Endodermal cell (in vitro differentiated cells): Measurements from ENCODE around the gene GPATCH8. TPM values are rescaled to one million over a fixed set of nuclear protein-coding genes. Genes with fewer than 3 reads are reported as not detected.
"Not testable (repeated sequence)": the region's sequence is repeated elsewhere in the genome, so short reads cannot be mapped to it uniquely, and the experiment has no call there.

Experiments used
- DNase-seq: peaks from one replicate; pipeline ENCODE4 v3.0.0-alpha.2; 2017
- H3K27ac ChIP-seq: 2 replicates; pipeline ENCODE4 v1.5.1; 2013; ENCODE audit warnings: mild to moderate bottlenecking, low read depth, low read length, moderate library complexity
- H3K27me3 ChIP-seq: 2 replicates; pipeline ENCODE4 v1.6.1; 2013; ENCODE audit warnings: mild to moderate bottlenecking, low read length, moderate library complexity; ENCODE audit not compliant: insufficient read depth, control insufficient read depth, poor library complexity, severe bottlenecking
- H3K36me3 ChIP-seq: 2 replicates; pipeline ENCODE4 v1.7.0; 2013; ENCODE audit warnings: mild to moderate bottlenecking, low read length, moderate library complexity; ENCODE audit not compliant: control insufficient read depth, insufficient read depth
- H3K4me1 ChIP-seq: one replicate; pipeline ENCODE4 v1.7.0; 2013; ENCODE audit warnings: low read length; ENCODE audit not compliant: control insufficient read depth, insufficient read depth
- H3K4me3 ChIP-seq: 2 replicates; pipeline ENCODE4 v1.5.1; 2013; ENCODE audit warnings: mild to moderate bottlenecking, low read length, moderate library complexity
- H3K9ac ChIP-seq: 2 replicates; pipeline ENCODE4 v1.6.1; 2013; ENCODE audit warnings: mild to moderate bottlenecking, low read length, moderate library complexity; ENCODE audit not compliant: poor library complexity, severe bottlenecking; ENCODE audit errors: extremely low read depth
- H3K9me3 ChIP-seq: 2 replicates; pipeline ENCODE4 v1.6.1; 2013; ENCODE audit warnings: mild to moderate bottlenecking, low read length, moderate library complexity; ENCODE audit not compliant: control insufficient read depth
- H3K27ac Mint-ChIP-seq: 2 replicates; pipeline ENCODE4 v1.8.0; 2020; ENCODE audit warnings: mixed read lengths
- H3K27me3 Mint-ChIP-seq: 2 replicates; pipeline ENCODE4 v1.8.0; 2021; ENCODE audit warnings: mild to moderate bottlenecking, mixed read lengths; ENCODE audit not compliant: insufficient read depth
- H3K36me3 Mint-ChIP-seq: 2 replicates; pipeline ENCODE4 v1.8.0; 2020; ENCODE audit warnings: low read depth, mixed read lengths
- H3K4me1 Mint-ChIP-seq: 2 replicates; pipeline ENCODE4 v1.8.0; 2020; ENCODE audit warnings: mixed read lengths
- H3K4me3 Mint-ChIP-seq: 2 replicates; pipeline ENCODE4 v1.8.0; 2020; ENCODE audit warnings: mild to moderate bottlenecking, moderate library complexity, mixed read lengths
- H3K9me3 Mint-ChIP-seq: 2 replicates; pipeline ENCODE4 v1.8.0; 2020; ENCODE audit warnings: mild to moderate bottlenecking, mixed read lengths
- CTCF ChIP-seq: fragments of 200-600 bp; sonication (generic); conservative IDR thresholded peaks from 2 replicates; pipeline ENCODE4 v1.5.0; 2021; ENCODE audit warnings: antibody characterized with exemption, mild to moderate bottlenecking
- WGBS, 2 experiments: methylation state at CpG; one replicate each; pipeline versions ENCODE4 v1.1.5 to v1.1.7; 2013; ENCODE audit warnings: missing lambda C conversion rate in 2 of 2, mixed read lengths in 1 of 2; ENCODE audit not compliant: insufficient coverage in 1 of 2, insufficient read length in 1 of 2; 5-methylcytosine and 5-hydroxymethylcytosine counted together
- total RNA-seq, 2 donors: library from RNA; stranded (reverse); fragmentation: NEBNext Ultra II Directional in 1 of 2; extraction: Animal tissue kit (Norgen Biotek cat#: 25700) in 1 of 2; gene quantifications; 2 replicates in 1 of 2; 3 replicates in 1 of 2; pipeline ENCODE4 v1.2.1, GENCODE V29; 2021

The GPATCH8 gene
- total RNA-seq, 2 donors from 2014 or later, result 49.9 to 55.2 TPM

DNA sequence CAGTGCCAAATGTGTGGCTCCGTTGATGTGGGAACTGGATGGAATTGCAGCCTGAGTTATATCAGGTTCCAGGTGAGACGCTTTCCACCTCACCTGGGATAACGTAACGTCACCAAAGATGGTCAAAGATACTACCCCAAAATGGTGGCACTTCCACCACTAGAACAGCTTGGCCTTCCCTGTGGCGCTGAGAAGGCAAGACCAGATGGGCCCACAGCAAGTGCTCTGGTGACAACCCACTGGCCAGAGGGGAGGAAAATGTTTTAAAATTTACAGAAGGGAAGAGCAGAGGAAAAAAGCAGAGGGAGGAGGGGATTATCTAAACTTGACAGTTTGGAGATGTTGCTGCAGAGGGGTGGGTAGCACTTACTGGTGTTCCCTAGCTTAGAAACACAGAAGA, 106.3 kb downstream of the GPATCH8 start:
- Histone ChIP-seq H3K27ac (no peak overlapping the region), H3K9me3 (no peaks in the 10 kb centered on the region), H3K9ac (no peak overlapping the region), H3K4me3 (no peak overlapping the region), H3K36me3 (peaks cover 66% of the 10 kb centered on the region), H3K27me3 (no peaks in the 10 kb centered on the region), H3K4me1 (no peaks in the 10 kb centered on the region)
- peaks cover 34% of the 10 kb centered on the region for H3K36me3 Mint-ChIP-seq
- no peaks in the 10 kb centered on the region for H3K9me3 Mint-ChIP-seq
- H3K4me3 Mint-ChIP-seq, result no peak overlapping the region
- H3K27ac Mint-ChIP-seq, result no peak overlapping the region
- no peak for DNase-seq
- WGBS, 2 experiments, result 84 to 94% methylated on average over 5 of the region's 5 CpGs
- no peaks in the 10 kb centered on the region for H3K27me3 Mint-ChIP-seq
- H3K4me1 Mint-ChIP-seq, result no peaks in the 10 kb centered on the region
- no peak for TF ChIP-seq CTCF

DNA sequence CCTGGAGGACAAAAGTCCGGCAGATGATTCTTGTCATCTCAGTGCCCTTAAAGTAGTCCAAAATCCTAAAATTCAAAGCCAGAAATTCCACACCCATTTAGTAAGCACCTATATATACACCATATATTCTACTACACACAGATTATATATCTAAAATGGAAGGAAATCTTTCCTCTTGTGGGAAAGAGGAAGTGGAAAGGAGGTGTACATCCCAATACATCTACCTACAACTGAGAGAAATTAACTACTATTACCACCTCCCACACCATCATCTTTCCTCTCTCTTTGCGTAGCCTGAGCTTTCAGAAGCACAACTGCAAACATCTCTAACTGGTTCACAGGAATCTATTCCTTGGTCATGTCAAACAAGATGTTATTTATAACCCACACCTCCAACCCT, 108.4 kb downstream of the GPATCH8 start:
- DNase-seq, result no peak
- no peaks in the 10 kb centered on the region for H3K9me3 Mint-ChIP-seq
- 95% methylated on average over 2 of the region's 2 CpGs; no CpG with 5 or more reads in 1 of the 2 experiments for WGBS, 2 experiments

DNA sequence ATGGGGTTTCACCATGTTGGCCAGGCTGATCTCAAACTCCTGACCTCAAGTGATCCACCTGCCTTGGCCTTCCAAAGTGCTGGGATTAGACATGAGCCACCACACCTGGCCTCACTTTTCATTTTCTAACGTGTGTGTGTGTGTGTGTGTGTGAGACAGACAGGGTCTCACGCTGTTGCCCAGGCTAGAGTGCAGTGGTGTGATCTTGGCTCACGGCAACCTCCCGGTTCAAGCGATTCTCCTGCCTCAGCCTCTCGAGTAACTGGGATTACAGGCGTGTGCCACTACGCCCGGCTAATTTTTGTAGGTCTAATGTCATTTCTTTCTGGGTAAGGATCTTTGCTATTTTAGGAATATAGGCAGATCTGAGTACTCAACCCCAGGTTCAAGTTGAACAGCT, 109.1 kb downstream of the GPATCH8 start:
- H3K27ac ChIP-seq, H3K4me3 Mint-ChIP-seq, H3K27me3 Mint-ChIP-seq, H3K4me1 ChIP-seq, H3K9ac ChIP-seq, H3K4me3 ChIP-seq, H3K9me3 ChIP-seq, H3K27me3 ChIP-seq, H3K4me1 Mint-ChIP-seq, H3K9me3 Mint-ChIP-seq: not testable (repeated sequence)
- Mint-ChIP-seq H3K27ac (peak overlapping the region; percentile 75), H3K36me3 (peaks cover 19% of the 10 kb centered on the region)
- DNase-seq, result peak; percentile 59
- 90 to 98% methylated on average over 8 to 9 of the region's 9 CpGs for WGBS, 2 experiments
- peaks cover 41% of the 10 kb centered on the region for H3K36me3 ChIP-seq
- TF ChIP-seq CTCF, result peak; percentile 3

More for the DNA sequence above, 108.4 kb downstream of the GPATCH8 start:
- Mint-ChIP-seq H3K4me1 (no peaks in the 10 kb centered on the region), H3K4me3 (no peak overlapping the region), H3K27me3 (no peaks in the 10 kb centered on the region), H3K27ac (no peak overlapping the region), H3K36me3 (peaks cover 26% of the 10 kb centered on the region)
- Histone ChIP-seq H3K4me3 (no peak overlapping the region), H3K9ac (no peak overlapping the region), H3K4me1 (no peaks in the 10 kb centered on the region), H3K36me3 (peaks cover 48% of the 10 kb centered on the region), H3K27me3 (no peaks in the 10 kb centered on the region), H3K9me3 (no peaks in the 10 kb centered on the region), H3K27ac (no peak overlapping the region)
- TF ChIP-seq CTCF, result no peak
